ENCODE measurements around the gene ARID1B.

ARID1B gene

DNA sequence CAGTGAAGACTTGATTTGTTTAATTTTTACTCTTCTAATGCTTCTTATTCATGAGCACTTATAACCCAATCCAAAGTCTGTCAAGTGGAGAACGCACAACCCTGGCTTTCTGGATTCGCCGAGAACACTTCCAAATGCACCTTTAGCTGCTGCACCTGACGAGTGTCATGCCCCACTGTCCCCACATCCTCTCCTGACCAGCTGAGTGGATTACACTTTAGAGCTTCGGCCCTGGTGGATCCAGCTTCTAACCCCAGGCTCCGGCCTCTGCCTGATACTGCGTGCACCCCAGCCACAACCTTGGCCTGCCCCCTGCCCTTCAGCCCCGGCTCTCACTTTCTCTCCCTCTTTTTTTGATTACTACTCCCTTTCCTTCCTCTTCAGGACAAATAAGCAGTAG, 287.3 kb downstream of the ARID1B start:
- no peak for DNase-seq

- no peak for DNase-seq
Observed at GRCh38 chr6:157065366-157065765, 288.2 kb downstream of the ARID1B start.

DNA sequence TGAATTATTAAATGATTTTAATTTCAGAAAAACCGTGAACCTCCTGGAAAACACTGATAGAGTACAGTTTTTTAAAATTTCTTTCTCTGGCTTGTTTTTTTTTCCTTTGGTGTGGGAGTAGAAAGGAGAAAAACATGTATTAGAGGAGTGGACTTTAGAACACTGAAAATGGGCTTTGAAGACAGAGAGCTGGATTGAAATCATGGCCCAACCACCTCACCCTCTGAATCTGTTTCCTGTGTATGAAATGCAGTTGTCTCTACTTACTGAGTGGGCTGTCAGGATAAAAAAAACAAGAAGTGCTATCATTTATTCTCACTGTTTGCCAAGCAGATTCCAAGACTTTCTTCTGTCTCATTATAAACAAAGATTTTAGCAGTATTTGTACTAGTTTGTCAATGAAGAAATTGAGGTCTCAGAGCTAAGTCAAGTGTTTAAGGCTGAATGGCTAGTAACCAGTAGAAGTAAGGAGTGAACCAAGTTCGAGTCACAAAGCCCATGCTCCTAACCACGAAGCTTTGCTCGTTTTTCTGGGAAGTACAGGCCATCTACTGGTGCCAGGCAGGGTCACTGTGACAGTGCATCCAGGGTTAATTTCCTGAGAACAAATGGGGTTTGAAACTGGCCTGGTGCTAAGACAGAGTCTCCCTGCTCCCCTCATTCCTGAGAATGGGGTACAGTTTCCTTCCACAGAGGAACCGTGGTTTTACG, 289.8 kb downstream of the ARID1B start:
- no peak for DNase-seq

DNA sequence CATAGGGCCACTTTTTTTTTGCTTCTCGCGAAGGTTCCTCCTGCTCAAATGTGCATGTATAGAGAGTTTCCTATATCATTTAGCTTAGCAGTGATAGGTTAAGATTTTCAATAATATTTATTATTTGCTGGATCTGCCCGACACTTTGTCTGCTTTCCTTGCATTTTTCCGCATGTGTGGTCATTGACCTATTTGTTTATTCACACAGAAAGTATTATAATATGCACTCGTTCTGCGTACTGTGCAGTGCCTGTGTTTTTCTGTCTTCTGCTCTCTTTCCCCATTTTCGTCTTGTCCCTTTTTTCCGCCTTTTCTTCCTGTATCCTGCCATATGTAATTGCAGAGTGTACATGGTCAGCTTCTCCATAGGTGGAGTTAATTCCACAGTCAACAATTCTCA, 290.3 kb downstream of the ARID1B start:
- no peak for DNase-seq

DNA sequence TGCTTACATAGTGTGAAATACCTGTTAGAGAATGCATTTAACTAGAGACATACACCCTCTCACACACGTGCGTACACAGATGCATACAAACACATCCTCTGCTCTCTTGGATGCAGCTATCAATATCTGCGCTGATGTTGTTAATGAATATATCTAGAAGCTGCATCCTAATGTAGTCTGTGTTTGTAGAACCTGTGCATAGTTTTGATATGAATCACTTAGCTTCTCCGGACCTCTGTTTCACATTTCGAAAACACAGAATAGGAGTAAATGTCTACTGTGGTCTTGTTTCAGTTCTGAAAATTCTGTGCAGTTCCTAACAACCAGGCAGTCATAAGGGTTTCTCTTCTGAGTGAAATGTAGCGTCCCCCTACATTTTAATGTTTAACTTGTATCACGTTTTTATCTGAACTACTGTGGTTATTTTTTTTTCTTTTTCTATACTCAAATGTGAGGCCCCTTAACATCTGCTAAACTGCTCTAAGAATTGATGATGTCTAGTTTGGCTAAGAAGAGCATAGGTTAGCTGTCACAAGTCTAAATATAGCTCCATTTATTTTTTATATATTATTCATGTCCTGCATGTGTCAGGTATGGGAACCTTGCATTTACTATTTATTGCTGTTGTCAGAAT, 291.6 kb downstream of the ARID1B start:
- no peak for DNase-seq

- DNase-seq: no peak
Observed at GRCh38 chr6:157069585-157069984, 292.4 kb downstream of the ARID1B start.

- DNase-seq: no peak
Observed at GRCh38 chr6:157070403-157071107, 293.4 kb downstream of the ARID1B start.

DNA sequence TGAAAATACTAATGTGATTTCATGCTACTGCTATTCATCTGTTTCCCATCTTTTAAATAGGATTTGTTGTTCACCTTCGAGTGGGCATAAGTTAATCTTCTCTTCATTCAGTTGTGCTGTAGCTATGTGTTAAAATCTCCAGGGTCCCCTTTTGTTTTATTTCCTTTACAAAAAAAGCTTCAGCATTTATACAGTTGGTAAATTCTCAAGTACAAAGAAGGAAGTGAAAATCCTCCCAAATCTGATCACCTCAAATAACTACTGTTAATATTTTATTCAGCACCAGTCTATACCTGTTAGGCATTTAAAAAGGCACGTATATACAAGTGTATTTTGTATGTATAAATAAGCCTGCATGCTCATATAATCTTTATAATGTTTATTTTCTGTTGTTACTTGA, 294.9 kb downstream of the ARID1B start:
- no peak for DNase-seq

DNA sequence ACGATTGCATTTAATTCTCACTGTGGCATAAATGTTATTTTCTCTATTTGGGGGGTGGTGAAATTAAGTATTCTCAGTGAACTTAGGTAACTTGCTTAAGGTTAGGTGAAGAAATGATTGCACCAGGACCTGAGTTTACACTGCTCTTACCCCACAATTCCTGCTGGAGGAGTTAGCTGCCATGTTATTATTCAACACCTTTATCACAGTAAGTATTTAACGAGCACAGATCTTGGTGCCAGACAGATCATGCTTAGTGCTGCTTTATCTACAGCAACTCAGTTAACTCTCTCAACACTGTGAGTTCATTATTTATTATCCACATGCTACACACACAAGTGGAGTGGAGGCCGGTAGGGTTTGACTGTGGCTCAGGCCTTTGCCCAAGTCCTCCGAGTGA, 296.4 kb downstream of the ARID1B start:
- DNase-seq: no peak

GRCh38 chr6:157074969-157075368, 297.8 kb downstream of the ARID1B start:
- DNase-seq: no peak

- DNase-seq: no peak
Observed at GRCh38 chr6:157075549-157076450, 298.6 kb downstream of the ARID1B start.

DNA sequence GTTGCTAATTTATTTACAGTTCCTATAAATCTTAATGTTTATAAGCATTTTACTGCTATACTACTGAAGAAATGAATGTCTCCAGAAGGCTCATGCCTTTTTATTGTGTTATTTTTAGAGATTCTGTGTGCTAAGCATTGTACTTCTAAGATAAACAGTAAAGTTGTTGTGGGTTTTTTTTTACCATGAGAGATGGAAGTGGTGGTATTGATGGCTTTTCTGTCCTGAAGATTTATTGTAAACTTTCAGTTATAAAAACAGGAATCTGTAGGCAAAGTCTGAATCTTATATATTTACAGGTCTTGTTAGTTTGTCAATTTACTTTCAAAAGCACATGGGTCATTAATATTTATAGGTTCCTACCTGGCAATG, 299.3 kb downstream of the ARID1B start:
- DNase-seq: no peak

GRCh38 chr6:157077251-157077650, 300.1 kb downstream of the ARID1B start:
- no peak for DNase-seq

DNA sequence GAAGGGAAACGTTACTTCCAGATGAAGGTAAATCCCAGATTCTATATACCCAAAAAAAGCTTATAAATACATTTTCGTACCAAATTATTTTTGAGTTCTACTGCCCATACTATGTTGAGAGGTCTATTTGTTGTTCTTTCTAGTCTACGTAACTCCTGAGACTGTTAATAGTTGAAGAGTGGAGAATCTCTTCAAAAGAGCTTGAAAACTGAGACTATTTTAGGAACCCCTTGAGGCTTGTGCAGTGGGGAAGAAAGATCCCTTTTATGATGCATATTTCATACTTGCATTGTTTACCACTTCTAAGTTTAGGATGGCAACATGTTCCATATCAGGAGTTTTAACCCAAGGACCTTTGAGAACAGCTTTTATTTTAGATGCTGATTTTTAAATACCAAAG, 301.1 kb downstream of the ARID1B start:
- no peak for DNase-seq

DNA sequence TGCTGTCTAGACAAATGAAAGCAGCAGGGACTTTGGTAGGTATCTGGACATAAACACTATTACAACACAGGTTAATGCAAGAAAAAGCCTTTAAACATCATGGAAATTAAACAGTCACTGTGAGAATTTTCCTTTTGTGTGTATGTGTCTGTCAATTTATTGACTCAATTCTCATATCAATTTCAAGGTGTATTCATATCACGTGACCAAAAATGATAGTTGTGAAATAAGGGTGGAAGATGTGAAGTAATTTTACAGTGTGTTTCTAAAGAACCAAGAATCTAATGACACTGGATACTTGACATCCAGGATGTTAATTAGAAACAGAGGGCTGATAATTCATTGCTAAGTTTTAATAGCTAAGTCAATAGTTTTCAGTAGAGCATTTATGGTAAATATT, 302.1 kb downstream of the ARID1B start:
- DNase-seq: no peak

DNA sequence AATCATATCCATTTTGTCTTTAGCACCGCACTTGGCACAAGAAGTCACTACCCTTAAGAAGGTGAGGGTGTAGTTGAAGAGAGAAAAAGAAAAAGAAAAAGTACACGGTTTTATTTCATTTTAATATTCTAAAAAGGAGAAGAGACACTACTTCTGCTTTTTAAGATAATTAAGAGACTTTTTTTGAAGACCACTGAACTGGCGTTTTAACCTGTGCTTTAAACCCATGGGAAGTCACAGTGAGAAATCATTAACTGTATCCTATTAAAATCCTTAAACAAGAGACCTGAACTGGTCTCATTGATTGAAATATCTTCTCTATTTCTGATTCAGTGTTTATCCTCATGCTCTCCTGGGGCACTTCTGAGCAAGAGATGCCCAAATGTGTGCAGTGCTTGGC, 302.6 kb downstream of the ARID1B start:
- DNase-seq: no peak

GRCh38 chr6:157080986-157081391, 303.8 kb downstream of the ARID1B start:
- DNase-seq: no peak

DNA sequence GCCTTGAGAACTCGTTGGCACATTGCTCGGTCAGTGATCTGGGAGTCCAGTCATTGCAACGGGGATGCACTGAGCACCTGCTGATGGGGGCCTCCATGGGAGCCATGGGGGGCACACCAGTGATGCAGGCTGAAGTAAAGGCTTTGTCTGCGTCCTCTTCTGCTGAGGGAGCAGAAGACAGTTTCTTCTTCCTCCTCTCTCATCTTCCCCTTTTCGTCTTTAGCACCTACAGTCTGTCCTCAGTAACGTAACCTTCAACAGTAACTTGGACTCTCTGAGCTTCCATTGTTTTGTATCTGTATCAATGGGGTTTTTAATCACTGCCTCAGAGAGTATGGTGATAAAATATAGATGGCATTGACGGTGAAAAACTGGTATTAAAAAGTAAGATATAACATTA, 306.2 kb downstream of the ARID1B start:
- DNase-seq: no peak

DNA sequence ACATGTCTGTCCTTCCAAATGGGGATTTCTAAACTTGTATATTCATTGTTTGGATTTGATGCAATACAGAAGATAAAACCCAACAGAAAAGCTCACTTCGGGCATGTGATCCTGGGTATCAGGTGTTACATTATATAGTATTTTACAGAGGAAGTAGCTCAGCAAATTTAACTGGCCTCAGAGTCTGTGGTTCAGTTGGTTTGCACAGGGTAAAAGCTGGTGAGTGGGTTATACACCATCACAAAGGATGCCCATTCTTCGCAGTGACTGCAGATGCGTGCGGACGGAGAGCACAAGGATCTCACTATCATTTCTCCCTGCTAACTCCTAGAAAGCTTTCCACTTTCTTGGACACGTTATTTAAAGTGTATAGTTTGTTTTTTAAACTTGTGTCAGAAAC, 309.5 kb downstream of the ARID1B start:
- DNase-seq: no peak

DNA sequence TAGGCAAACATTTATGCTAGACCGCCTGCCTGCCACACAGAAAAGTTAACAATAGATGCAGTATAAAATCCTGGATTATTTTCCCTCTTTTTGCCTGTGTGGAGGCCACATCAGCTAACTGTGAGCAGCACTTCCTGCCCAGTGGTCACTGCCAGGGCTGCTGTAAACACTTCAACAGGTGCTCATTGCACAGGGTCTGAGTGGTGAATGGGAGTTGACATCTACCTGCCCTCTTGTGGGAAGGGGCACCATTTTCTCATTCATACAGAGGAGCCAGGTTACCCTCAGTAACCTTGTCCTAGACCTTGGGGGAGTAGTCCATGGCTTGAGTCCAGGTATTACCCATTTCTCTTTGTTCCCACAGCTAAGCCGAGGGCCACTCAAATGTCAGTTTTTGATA, 310.8 kb downstream of the ARID1B start:
- no peak for DNase-seq

- DNase-seq: no peak
Observed at GRCh38 chr6:157088841-157089240, 311.7 kb downstream of the ARID1B start.

DNA sequence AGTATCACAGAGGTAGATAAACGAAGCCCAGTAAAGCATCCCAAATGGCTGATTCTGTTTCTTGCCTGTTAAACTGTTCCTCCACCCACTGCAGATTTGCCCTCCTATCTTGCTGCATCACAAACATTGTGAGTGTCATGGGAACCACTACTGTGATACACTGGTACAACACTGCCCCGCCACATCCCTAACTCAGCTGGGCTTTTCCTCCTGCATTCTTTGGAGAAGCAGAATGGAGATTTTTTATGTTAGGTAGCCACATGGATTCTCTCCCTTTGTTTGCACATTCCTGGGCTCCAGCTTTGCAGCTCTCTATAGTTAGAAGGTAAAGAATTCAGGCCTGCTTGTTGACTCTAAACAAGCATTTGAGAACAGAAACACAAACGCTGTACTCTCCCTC, 312.1 kb downstream of the ARID1B start:
- no peak for DNase-seq

- DNase-seq: no peak
Observed at GRCh38 chr6:157089851-157090250, 312.7 kb downstream of the ARID1B start.

Data from DMS 273 treated with DMSO at 0.1 percent for 48 hours (cell line).